Measurements from ENCODE around the gene TMSB4Y.

Gene TMSB4Y

GRCh38 chrY:13703568-13703968, at the start of gene TMSB4Y:
TMSB4Y (plus strand) TSS chrY:13703899.
- DNase-seq = no peak

GRCh38 chrY:13664162-13664561, 39.5 kb upstream of the TMSB4Y start:
- no peak for DNase-seq

DNA sequence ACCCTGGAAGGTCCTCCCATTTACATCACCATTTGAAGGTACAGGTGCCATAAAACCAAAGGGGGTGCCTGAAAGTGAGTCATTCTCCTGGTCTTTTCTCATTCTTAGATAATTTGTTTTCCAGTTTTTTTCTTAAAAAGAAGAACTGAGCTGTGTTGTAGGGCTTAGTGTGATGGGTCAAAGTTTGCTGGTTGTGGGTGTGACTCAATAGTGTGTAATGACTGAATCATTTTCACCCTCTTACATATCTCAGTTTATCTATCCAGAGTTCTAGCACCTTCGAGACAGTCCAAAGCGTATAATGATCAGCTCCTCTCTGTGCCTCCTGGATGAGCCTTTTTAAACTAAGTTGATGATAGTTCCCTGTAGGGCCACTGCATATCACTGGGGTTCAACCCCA, 32.6 kb upstream of the TMSB4Y start:
- DNase-seq = no peak

DNA sequence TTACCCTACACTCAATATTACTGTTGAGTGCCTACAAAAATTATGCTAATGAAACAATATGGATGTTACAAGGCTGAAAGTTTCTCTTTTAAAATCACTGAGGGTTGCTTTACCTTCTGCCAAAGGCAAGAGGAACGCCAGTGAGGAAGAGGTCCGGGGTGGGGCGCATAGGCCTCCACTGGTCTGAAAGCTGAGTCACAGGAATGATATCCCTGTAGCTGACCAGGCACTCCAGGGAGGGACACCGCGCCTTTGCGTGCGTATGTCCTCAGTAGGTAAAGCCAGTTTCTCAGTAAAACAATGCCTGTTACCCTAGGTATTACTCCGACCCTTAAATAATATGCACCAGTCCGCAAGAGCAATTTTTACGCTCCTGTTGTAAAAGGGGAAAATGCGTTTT, 1.4 kb upstream of the TMSB4Y start:
- DNase-seq = no peak

DNA sequence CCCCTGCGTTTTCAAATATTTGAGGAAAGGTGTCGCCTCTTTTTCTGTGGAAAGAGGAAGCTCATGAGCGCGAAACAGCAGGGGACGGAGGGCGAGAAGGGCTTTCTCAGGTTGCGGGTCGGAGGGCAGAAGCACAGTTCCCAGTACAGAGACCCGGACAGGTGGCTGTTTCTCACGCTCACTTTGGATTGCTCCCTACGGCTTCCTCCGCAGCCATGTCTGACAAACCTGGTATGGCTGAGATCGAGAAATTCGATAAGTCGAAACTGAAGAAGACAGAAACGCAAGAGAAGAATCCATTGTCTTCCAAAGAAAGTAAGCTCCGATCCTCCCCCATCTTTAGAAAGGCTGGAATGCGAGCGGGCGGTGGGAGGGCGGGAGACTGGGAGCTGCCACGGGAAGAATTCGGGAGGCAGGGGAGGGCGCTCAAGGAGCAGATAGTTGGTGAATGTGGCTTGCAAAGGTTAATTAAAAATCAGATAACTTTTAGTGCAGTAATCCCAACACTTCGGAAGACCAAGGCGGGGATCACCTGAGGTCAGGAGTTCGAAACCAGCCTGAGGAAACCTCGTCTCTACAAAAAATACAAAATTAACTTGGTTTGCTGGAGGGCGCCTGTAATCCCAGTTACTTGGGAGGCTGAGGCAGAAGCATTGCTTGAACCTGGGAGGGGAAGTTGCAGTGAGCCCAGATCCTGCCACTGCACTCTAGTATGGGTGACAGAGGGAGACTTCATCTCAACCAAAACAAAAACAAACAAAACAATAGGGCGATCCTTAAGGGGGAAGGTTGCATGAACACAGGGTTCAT, 627 bp downstream of the TMSB4Y start:
- DNase-seq = no peak

- no peak for DNase-seq
Observed at GRCh38 chrY:13705197-13705596, 1.5 kb downstream of the TMSB4Y start.

DNA sequence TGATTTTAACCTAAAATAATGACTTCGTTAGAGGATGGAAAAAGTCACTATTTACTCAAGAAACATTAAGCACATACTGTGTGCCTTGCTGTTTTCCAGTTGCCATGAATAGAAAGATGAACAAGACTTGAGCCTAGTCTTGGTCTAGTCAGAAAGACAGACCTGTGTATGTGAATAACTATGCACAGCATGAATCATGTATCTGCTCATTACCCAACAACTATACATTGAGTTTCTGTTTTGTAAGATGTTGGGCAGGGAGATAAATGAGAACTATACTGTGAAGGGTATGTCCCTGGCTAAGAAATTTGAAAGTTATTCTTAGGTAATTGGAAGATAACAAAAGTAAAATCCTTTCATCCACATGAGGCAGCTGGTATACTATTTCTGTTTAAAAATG, 4.3 kb downstream of the TMSB4Y start:
- DNase-seq = no peak

GRCh38 chrY:13718996-13719395, 15.3 kb downstream of the TMSB4Y start:
- DNase-seq = no peak

GRCh38 chrY:13729517-13729916, 25.8 kb downstream of the TMSB4Y start:
- no peak for DNase-seq

- DNase-seq = no peak
Observed at GRCh38 chrY:13738618-13739017, 34.9 kb downstream of the TMSB4Y start.

DNA sequence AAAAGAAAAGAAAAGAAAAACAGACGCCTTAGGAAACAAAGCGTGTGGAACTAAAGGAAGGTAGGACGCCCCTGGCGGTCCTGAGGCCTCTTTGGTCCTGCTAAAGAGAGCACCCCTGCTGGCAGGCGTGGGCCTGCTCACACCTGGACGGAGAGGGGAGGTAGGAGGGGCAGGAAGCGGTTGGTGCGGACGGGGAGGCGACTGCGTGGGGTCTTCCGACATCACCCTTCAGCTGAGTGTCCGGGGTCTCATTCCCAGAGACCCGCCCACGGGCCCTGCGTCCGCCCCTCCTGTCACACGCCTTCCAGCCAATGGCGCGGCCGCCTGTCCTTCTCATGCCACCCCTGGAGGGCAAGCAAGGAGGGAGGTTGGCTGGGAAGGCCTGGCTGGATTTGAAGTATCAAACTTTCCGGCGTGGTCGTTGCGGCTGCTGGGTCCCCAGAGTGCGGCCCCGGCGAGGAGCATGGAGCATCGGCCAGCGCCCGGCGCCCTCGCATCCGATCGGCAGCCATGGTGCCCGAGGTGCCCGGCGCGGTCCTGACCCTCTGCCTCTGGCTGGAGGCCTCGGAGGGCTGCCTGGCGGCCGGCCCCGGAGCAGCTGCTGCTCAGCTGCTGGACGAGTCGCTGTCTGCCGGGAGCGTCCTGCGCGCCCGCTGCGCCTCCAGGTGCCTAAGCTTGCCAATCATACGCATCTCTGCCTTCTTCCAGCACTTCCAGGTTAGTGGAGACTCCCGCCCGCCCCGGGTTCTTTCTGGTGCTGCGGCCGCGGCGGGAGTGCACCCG, 47.8 kb downstream of the TMSB4Y start:
- DNase-seq = no peak

GRCh38 chrY:13754661-13755060, 51.0 kb downstream of the TMSB4Y start:
- DNase-seq = no peak

Measured in NCI-H187 treated with DMSO at 0.1 percent for 48 hours (cell line).